Measurements from ENCODE around the gene OGFOD2.
A peak's percentile ranks its signal among the peaks of the same experiment; 100 is the strongest.

Gene OGFOD2

DNA sequence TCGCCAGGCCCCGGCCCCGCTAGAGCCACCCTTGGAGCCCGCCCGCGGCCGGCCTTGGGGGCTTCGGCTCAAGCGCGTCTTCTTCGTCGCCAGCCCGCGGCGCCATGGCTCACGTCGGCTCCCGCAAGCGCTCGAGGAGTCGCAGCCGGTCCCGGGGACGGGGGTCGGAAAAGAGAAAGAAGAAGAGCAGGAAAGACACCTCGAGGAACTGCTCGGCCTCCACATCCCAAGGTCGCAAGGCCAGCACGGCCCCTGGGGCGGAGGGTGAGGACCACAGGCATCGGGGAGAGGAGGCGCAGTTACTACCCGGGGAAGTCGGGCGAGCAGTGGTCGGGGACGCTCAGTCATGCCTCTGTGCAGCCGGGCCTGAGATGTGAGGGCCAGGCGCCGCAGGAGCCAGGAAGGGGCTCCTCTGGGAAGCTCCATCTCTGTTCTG, 6.0 kb downstream of the OGFOD2 start:
- no peak for DNase-seq (ENCODE audit: low read depth)
- peak overlapping the region; percentile 81 for H3K4me3 ChIP-seq (ENCODE audit: control insufficient read depth, low read depth, low read length)
- TF ChIP-seq, protein P1, sequence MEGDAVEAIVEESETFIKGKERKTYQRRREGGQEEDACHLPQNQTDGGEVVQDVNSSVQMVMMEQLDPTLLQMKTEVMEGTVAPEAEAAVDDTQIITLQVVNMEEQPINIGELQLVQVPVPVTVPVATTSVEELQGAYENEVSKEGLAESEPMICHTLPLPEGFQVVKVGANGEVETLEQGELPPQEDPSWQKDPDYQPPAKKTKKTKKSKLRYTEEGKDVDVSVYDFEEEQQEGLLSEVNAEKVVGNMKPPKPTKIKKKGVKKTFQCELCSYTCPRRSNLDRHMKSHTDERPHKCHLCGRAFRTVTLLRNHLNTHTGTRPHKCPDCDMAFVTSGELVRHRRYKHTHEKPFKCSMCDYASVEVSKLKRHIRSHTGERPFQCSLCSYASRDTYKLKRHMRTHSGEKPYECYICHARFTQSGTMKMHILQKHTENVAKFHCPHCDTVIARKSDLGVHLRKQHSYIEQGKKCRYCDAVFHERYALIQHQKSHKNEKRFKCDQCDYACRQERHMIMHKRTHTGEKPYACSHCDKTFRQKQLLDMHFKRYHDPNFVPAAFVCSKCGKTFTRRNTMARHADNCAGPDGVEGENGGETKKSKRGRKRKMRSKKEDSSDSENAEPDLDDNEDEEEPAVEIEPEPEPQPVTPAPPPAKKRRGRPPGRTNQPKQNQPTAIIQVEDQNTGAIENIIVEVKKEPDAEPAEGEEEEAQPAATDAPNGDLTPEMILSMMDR (IDR thresholded peaks at IDR 0.05; ENCODE audit: control insufficient read depth, insufficient read depth, low read depth, low read length, missing control alignments) = no peak

DNA sequence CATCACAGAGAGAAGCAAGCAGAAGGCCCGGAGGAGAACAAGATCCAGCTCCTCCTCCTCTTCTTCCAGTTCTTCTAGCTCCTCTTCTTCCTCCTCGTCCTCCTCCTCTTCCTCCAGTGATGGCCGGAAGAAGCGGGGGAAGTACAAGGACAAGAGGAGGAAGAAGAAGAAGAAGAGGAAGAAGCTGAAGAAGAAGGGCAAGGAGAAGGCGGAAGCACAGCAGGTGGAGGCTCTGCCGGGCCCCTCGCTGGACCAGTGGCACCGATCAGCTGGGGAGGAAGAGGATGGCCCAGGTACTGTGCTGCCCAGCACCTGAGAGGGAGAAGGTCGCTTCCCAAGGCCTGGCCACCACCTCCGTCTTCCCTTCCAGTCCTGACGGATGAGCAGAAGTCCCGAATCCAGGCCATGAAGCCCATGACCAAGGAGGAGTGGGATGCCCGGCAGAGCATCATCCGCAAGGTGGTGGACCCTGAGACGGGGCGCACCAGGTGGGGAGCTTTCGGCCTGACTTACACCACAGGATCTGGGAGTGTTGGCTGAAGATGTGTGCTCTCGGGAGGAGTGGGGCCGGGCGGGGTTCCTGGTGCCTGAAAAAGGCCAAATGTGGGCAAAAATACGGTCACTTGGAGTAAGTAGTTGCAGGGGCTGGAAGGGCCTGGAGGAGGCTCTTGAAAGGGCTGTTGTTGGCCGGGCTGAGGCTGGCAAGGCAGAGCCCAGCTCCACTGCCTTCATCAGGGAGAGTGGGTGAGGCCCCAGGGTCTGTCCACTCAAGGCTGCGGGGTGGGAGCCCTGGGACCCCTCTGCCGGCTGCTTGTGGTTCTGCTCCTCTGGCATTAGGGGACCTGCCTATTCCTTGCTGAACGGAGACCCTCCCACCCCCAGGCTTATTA, 6.8 kb downstream of the OGFOD2 start:
- TF ChIP-seq, protein P1 (IDR thresholded peaks at IDR 0.05; ENCODE audit: control insufficient read depth, insufficient read depth, low read depth, low read length, missing control alignments) = no peak
- H3K4me3 ChIP-seq (ENCODE audit: control insufficient read depth, low read depth, low read length) = peak overlapping the region; percentile 81
- no peak for DNase-seq (ENCODE audit: low read depth)

DNA sequence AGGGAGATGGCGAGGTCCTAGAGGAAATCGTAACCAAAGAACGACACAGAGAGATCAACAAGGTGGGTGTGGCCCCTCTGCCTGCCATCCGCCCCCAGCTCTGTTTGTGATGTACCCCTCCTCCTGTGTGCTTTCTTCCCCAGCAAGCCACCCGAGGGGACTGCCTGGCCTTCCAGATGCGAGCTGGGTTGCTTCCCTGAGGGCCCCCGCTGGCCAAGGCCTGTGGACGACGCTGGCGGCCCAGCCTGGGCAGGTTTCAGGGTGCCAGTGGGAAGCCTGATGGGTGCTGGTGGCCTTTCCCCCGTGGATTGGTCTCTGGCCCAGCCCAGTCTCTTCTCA, 7.4 kb downstream of the OGFOD2 start:
- peak overlapping the region; percentile 81 for H3K4me3 ChIP-seq (ENCODE audit: control insufficient read depth, low read depth, low read length)
- TF ChIP-seq, protein P1 (IDR thresholded peaks at IDR 0.05; ENCODE audit: control insufficient read depth, insufficient read depth, low read depth, low read length, missing control alignments) = no peak
- DNase-seq (ENCODE audit: low read depth) = no peak

DNA sequence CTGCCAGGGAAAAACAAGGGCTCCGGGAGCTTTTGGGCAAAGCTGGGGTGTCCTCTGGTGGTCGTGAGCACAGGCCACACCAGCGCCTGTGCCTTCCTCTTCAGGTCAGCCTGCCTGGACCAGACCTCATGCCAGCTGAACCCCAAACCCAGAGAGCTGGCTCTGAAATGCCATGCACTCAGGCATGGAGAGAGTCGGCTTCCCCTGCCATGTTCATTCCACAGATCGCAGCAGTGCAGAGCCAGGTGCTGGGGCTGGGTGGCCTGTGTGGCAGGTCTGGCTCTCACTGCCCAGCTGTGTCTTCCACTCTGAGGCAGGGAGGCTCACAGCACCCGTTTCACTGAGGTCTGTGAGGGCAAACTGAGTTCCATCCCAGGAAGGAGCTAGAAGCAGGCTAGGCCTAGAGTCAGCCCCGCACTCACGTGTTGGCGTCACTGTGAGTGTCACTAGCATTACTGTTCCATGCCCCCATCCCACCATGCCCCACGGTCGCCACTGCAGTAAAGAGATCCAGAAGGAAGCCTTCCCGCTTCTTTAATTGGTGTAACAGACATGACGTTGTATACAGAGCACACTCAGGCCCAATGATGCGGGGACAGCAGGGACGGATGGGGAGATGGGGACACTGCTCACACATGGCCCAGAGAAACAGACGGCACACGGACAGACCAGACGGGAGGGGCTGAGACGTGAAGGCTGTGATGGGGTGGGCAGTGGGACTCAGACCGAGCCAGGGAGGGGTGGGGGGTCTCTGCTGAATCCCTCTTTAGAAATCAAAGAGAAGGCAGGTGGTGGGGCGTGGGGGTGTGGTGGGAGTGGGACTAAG, 8.1 kb downstream of the OGFOD2 start:
- TF ChIP-seq, protein P1 (IDR thresholded peaks at IDR 0.05; ENCODE audit: control insufficient read depth, insufficient read depth, low read depth, low read length, missing control alignments) = no peak
- H3K4me3 ChIP-seq (ENCODE audit: control insufficient read depth, low read depth, low read length) = no peak overlapping the region
- DNase-seq (ENCODE audit: low read depth) = no peak

DNA sequence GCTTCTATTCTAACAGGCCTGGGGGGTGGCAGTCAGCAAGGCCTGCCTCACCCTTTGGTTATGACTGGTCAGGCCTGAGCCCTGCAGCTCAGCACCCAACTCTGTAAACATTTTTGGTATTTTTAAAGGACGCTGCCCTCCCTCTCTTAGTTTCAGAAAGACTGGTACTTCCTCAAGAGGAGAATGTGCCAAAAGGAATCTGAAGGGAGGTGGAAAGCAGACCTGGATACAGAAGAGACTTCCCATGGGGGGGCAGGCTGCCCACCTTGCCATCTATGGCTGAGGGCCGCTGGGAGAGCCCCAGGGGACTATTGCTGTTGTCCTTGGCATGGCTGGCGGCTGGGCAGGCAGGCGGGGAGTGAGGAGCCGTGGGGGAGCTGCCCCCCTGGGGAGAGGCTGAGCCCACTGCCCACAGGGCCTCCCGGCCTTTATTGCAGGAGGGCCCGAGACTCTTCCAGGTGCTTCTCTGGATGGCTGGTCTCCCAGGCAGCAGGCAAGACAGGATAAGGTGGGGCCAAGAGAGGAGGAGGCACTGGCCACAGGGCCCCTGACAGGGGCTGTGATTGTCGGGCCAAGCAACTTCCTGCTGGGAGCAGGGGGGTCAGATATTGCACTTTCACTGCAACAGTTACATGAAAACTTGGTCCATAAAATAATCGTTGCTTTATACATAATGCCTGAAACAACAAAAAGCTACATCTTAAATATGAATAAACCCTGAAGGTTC, 8.9 kb downstream of the OGFOD2 start:
- no peak overlapping the region for H3K4me3 ChIP-seq (ENCODE audit: control insufficient read depth, low read depth, low read length)
- TF ChIP-seq, protein P1 (IDR thresholded peaks at IDR 0.05; ENCODE audit: control insufficient read depth, insufficient read depth, low read depth, low read length, missing control alignments) = no peak
- no peak for DNase-seq (ENCODE audit: low read depth)

DNA sequence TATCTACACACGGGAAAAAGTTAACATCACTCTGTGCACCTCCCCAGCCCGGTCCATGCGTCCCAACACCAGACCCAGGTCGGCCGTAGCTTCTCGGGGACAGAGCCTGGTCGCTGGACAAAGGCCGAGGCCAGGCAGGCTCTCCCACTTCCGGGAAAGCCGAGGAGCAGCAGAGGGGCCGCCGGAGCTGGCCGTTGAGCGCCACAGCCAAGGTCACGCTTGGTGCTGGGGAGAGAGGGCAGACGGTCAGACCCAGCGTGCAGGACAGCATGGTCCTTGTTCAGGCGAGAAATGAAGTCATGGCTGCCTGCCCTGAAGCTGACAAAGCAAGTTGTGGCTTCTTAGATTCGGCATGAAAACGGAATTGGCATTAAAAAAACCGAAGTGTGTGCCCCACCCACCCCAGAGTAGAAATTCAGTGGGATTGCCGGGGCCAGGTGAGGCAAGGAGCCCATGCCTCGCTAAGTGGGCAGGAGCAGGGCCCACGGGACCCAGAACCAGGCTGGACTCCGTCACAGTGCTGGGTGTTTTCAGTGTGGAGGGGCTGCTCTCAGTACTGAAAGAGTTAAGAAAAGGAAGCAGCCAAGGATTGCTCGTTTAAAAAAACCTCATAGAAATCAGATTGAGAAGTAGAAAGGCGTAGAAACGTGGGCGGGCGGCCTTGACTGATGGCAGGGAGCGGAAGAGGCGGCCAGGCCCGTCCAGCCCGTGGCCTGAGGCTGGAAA, 9.7 kb downstream of the OGFOD2 start:
- DNase-seq (ENCODE audit: low read depth) = no peak
- TF ChIP-seq, protein P1 (IDR thresholded peaks at IDR 0.05; ENCODE audit: control insufficient read depth, insufficient read depth, low read depth, low read length, missing control alignments) = no peak
- H3K4me3 ChIP-seq (ENCODE audit: control insufficient read depth, low read depth, low read length) = no peak overlapping the region

Data from AG09309 (cell line).